NCI-H345 treated with DMSO at 0.1 percent for 48 hours (cell line): ENCODE measurements around the gene SLC9B2.

ENCODE experiments used
- DNase-seq: peaks from one replicate; lab custom pipeline; 2025; ENCODE audit not compliant: unreplicated experiment; lab: John Stamatoyannopoulos, UW

The SLC9B2 gene

GRCh38 chr4:103075894-103076746 lies 441 bp downstream of the SLC9B2 start:
- peak; percentile 40 for DNase-seq

- DNase-seq: no peak
These were observed 1.1 kb downstream of the SLC9B2 start for GRCh38 chr4:103075435-103075893.

GRCh38 chr4:103074744-103075434 lies 1.7 kb downstream of the SLC9B2 start:
- DNase-seq: no peak

GRCh38 chr4:103073792-103074438 lies 2.6 kb downstream of the SLC9B2 start:
- no peak for DNase-seq

GRCh38 chr4:103067841-103068547 lies 8.6 kb downstream of the SLC9B2 start:
- DNase-seq: no peak

- DNase-seq: no peak
These were observed 16.0 kb downstream of the SLC9B2 start for GRCh38 chr4:103060453-103061148.

GRCh38 chr4:103054030-103054429 lies 22.5 kb downstream of the SLC9B2 start:
- DNase-seq: no peak

GRCh38 chr4:103052779-103053178 lies 23.8 kb downstream of the SLC9B2 start:
- no peak for DNase-seq

- DNase-seq: no peak
These were observed 24.4 kb downstream of the SLC9B2 start for GRCh38 chr4:103052145-103052544.

GRCh38 chr4:103050736-103051436 lies 25.7 kb downstream of the SLC9B2 start:
- DNase-seq: no peak

GRCh38 chr4:103046416-103047290 lies 29.9 kb downstream of the SLC9B2 start:
- DNase-seq: peak; percentile 3

- no peak for DNase-seq
These were observed 32.4 kb downstream of the SLC9B2 start for GRCh38 chr4:103044183-103044582.

- DNase-seq: no peak
These were observed 40.4 kb downstream of the SLC9B2 start for GRCh38 chr4:103036169-103036568.

GRCh38 chr4:103032574-103032973 lies 44.0 kb downstream of the SLC9B2 start:
- DNase-seq: no peak

- DNase-seq: no peak
These were observed 45.8 kb downstream of the SLC9B2 start for GRCh38 chr4:103030791-103031190.

GRCh38 chr4:103029300-103029699 lies 47.3 kb downstream of the SLC9B2 start:
- no peak for DNase-seq

- no peak for DNase-seq
These were observed 49.7 kb downstream of the SLC9B2 start for GRCh38 chr4:103026868-103027267.

- no peak for DNase-seq
These were observed 51.6 kb downstream of the SLC9B2 start for GRCh38 chr4:103024996-103025395.

- no peak for DNase-seq
These were observed 55.4 kb downstream of the SLC9B2 start for GRCh38 chr4:103021120-103021519.
